Transverse colon (tissue), 4 donors: Measurements from ENCODE around the gene NUDT13. TPM values are rescaled to one million over a fixed set of nuclear protein-coding genes. Genes with fewer than 3 reads are reported as not detected.

Source experiments
- DNase-seq: peaks from one replicate; pipeline ENCODE4 v3.0.0-alpha.2; 2019
- H3K27ac ChIP-seq, 4 donors: fragments of 200-600 bp; sonication (generic); 2 replicates each; pipeline ENCODE4 v1.5.1; 2016 to 2018; ENCODE audit warnings: inconsistent platforms in 4 of 4
- H3K27me3 ChIP-seq: fragments of 200-600 bp; sonication (generic); 2 replicates; pipeline ENCODE4 v1.5.1; 2017; ENCODE audit warnings: inconsistent platforms
- H3K36me3 ChIP-seq, 4 donors: fragments of 200-600 bp; sonication (generic); 2 replicates each; pipeline ENCODE4 v1.5.1; 2017 to 2019; ENCODE audit warnings: inconsistent platforms in 4 of 4
- H3K4me1 ChIP-seq, 4 donors: fragments of 200-600 bp; sonication (generic); 2 replicates each; pipeline ENCODE4 v1.5.1; 2017 to 2020; ENCODE audit warnings: inconsistent platforms in 4 of 4
- H3K4me3 ChIP-seq, 4 donors: fragments of 200-600 bp; sonication (generic); 1 replicate in 1 of 4; 2 replicates in 3 of 4; pipeline versions ENCODE4 v1.5.1 to v1.6.1; 2017 to 2019; ENCODE audit warnings: inconsistent platforms in 4 of 4
- H3K9me3 ChIP-seq, 2 donors: fragments of 200-600 bp; sonication (generic); 2 replicates each; pipeline ENCODE4 v1.5.1; 2017 to 2019; ENCODE audit warnings: inconsistent platforms in 2 of 2
- EP300 ChIP-seq: sonication (generic); formaldehyde crosslinking; IDR thresholded peaks from one replicate; pipeline ENCODE4 v1.6.1; 2017; ENCODE audit warnings: antibody characterized with exemption, low read depth
- POLR2A ChIP-seq: fragments of 450-650 bp; IDR thresholded peaks from one replicate; pipeline ENCODE4 v1.6.1; 2016; ENCODE audit warnings: antibody characterized with exemption, mild to moderate bottlenecking, moderate library complexity
- POLR2AphosphoS5 ChIP-seq, 3 donors: sonication (generic); formaldehyde crosslinking; IDR thresholded peaks; one replicate each; pipeline ENCODE4 v1.6.1; 2016; ENCODE audit warnings: antibody characterized with exemption in 3 of 3
- WGBS, 2 donors: methylation state at CpG; one replicate each; pipeline ENCODE4 v1.1.5; 2018; ENCODE audit warnings: low coverage in 1 of 2; 5-methylcytosine and 5-hydroxymethylcytosine counted together
- in situ Hi-C, 4 donors: fragments of 200-750 bp; cut with MboI; loops; one replicate each; pipeline versions ENCODE4 v1.15.0 to v1.15.1; 2017; ENCODE audit warnings: low sequenced_read_pairs in 3 of 4, low pct_ligation_motif_present in 1 of 4, low pct_unique_long_range_greater_than_20kb in 1 of 4
- intact Hi-C: fragments of 100-400 bp; cut with DNase I; formaldehyde crosslinking; loops from one replicate; pipeline ENCODE4 v1.15.1; 2023; ENCODE audit warnings: low total_unique reads
- total RNA-seq, 4 donors: library from RNA; depleted of rRNA; stranded (reverse); fragments of >200 nt; gene quantifications; one replicate each; pipeline ENCODE4 v1.1.0, GENCODE V29; 2016
- TF ChIP-seq, protein P1 (sequence below), 5 experiments: fragments of 200-600 bp in 3 of 5; fragments of 450-650 bp in 2 of 5; sonication (generic) in 3 of 5; IDR thresholded peaks; 1 replicate in 2 of 5; 2 replicates in 3 of 5; pipeline ENCODE4 v1.5.1; 2016 to 2017; ENCODE audit warnings: antibody characterized with exemption in 5 of 5, inconsistent platforms in 3 of 5, mild to moderate bottlenecking in 2 of 5, moderate library complexity in 1 of 5

Gene NUDT13
- total RNA-seq, 4 donors from 2014 or later: 1.00 to 25.1 (median 4.6) TPM

DNA sequence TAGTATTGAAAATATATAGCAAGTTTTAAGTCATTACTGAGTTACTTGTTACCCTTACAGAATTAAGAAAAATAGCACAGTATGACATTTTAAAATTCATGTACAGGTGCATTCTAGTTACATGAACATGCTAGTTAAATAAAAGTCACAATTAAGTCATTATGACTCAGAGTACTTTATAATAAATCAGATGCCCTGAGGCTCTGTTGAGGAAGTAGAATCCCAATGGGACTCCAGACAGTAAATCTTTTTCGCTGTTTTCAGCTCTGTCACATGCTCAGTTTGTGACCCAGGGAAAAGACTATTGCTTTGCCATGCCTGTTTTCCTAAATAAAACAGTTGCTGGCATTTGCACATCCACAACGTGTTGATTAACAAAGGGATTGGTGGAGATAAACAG, 21.0 kb downstream of the NUDT13 start:
- TF ChIP-seq POLR2AphosphoS5 (IDR thresholded peaks at IDR 0.05): no peak
- Histone ChIP-seq H3K36me3 (peaks cover 0 to 66% (median 27%) of the 10 kb centered on the region in 4 donors), H3K9me3 (no peaks in the 10 kb centered on the region), H3K27ac (no peak overlapping the region), H3K4me1 (peaks cover 0 to 7% (median 3%) of the 10 kb centered on the region in 4 donors), H3K27me3 (no peaks in the 10 kb centered on the region), H3K4me3 (no peak overlapping the region)
- no peak for DNase-seq
- WGBS, 2 donors: 60 to 78% methylated on average over 2 of the region's 2 CpGs
- intact Hi-C loops (no loop called here), in situ Hi-C loops (no loop called here)

- Histone ChIP-seq H3K4me1 (peaks cover 0 to 7% (median 3%) of the 10 kb centered on the region in 4 donors), H3K36me3 (peaks cover 0 to 74% (median 31%) of the 10 kb centered on the region in 4 donors), H3K9me3 (no peaks in the 10 kb centered on the region), H3K4me3 (no peak overlapping the region), H3K27me3 (no peaks in the 10 kb centered on the region), H3K27ac (no peak overlapping the region)
- in situ Hi-C loops: no loop called here
- TF ChIP-seq, protein P1, sequence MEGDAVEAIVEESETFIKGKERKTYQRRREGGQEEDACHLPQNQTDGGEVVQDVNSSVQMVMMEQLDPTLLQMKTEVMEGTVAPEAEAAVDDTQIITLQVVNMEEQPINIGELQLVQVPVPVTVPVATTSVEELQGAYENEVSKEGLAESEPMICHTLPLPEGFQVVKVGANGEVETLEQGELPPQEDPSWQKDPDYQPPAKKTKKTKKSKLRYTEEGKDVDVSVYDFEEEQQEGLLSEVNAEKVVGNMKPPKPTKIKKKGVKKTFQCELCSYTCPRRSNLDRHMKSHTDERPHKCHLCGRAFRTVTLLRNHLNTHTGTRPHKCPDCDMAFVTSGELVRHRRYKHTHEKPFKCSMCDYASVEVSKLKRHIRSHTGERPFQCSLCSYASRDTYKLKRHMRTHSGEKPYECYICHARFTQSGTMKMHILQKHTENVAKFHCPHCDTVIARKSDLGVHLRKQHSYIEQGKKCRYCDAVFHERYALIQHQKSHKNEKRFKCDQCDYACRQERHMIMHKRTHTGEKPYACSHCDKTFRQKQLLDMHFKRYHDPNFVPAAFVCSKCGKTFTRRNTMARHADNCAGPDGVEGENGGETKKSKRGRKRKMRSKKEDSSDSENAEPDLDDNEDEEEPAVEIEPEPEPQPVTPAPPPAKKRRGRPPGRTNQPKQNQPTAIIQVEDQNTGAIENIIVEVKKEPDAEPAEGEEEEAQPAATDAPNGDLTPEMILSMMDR (IDR thresholded peaks at IDR 0.05): no peak
- TF ChIP-seq POLR2A (no peak), EP300 (no peak), POLR2AphosphoS5 (IDR thresholded peaks at IDR 0.05) (no peak)
- 90 to 100% methylated on average over 2 of the region's 2 CpGs for whole genome bisulfite sequencing, 2 donors
- intact Hi-C loops: no loop called here
- DNase-seq: no peak
Measured at GRCh38 chr10:73131913-73132686, 21.8 kb downstream of the NUDT13 start.

DNA sequence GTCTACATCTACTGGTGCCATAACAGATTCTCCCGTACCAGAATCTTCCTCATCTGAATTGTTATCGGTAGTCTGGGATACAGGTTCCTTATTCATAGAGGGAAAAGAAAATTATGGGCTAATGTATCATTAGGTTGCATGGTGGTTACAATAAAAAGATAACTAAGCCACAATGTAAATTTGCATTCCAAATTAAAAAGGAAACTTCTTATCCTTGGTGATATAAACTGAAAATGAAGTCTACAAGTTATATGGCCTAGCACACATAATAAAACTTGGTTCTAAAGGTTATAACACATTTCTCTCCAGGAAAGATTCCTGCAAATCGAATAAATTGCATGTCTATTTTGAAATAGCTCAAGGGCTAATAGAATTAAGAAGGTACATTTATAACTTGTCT, 24.5 kb downstream of the NUDT13 start:
- no peak for DNase-seq
- H3K4me3 ChIP-seq: no peak overlapping the region
- H3K27ac ChIP-seq: no peak overlapping the region
- in situ Hi-C loops: no loop called here
- peaks cover 0 to 90% (median 40%) of the 10 kb centered on the region in 4 donors for H3K36me3 ChIP-seq
- TF ChIP-seq EP300: no peak
- no peak for TF ChIP-seq POLR2A
- TF ChIP-seq, protein P1 (IDR thresholded peaks at IDR 0.05): no peak
- TF ChIP-seq POLR2AphosphoS5 (IDR thresholded peaks at IDR 0.05): no peak
- intact Hi-C loops: no loop called here
- peaks cover 0 to 7% (median 3%) of the 10 kb centered on the region in 4 donors for H3K4me1 ChIP-seq
- H3K27me3 ChIP-seq: no peaks in the 10 kb centered on the region
- H3K9me3 ChIP-seq: no peaks in the 10 kb centered on the region
- WGBS, 2 donors: 51 to 58% methylated on average over 3 of the region's 3 CpGs

GRCh38 chr10:73136627-73137026, 26.4 kb downstream of the NUDT13 start:
- no peak for DNase-seq
- WGBS, 2 donors: 85 to 100% methylated on average over 2 of the region's 2 CpGs
- Histone ChIP-seq H3K9me3 (no peaks in the 10 kb centered on the region), H3K27ac (no peak overlapping the region), H3K4me3 (no peak overlapping the region), H3K4me1 (peaks cover 0 to 7% (median 3%) of the 10 kb centered on the region in 4 donors), H3K36me3 (peaks cover 0 to 86% (median 40%) of the 10 kb centered on the region in 4 donors), H3K27me3 (no peaks in the 10 kb centered on the region)
- TF ChIP-seq POLR2A: no peak
- no peak for TF ChIP-seq EP300
- TF ChIP-seq, protein P1 (IDR thresholded peaks at IDR 0.05): no peak
- no peak for TF ChIP-seq POLR2AphosphoS5 (IDR thresholded peaks at IDR 0.05)
- intact Hi-C loops (no loop called here), in situ Hi-C loops (no loop called here)

GRCh38 chr10:73139251-73139650, 29.0 kb downstream of the NUDT13 start:
- Histone ChIP-seq H3K27me3 (no peaks in the 10 kb centered on the region), H3K9me3 (no peaks in the 10 kb centered on the region), H3K36me3 (peaks cover 0 to 81% (median 38%) of the 10 kb centered on the region in 4 donors), H3K27ac (no peak overlapping the region), H3K4me1 (peaks cover 0 to 7% (median 3%) of the 10 kb centered on the region in 4 donors), H3K4me3 (no peak overlapping the region)
- intact Hi-C loops: no loop called here
- no peak for DNase-seq
- no peak for TF ChIP-seq POLR2A
- no peak for TF ChIP-seq POLR2AphosphoS5 (IDR thresholded peaks at IDR 0.05)
- TF ChIP-seq, protein P1 (IDR thresholded peaks at IDR 0.05): no peak
- WGBS, 2 donors: 70 to 77% methylated on average over 2 of the region's 2 CpGs
- in situ Hi-C loops: no loop called here
